ENCODE results near the gene BICDL2. TPM values are rescaled to one million over a fixed set of nuclear protein-coding genes. Genes with fewer than 3 reads are reported as not detected.

Gene BICDL2
- total and polyA plus RNA-seq, 9 of the 15 experiments (the other 6 are each of a cell fraction or from before 2014, with no cell fraction given): 0.09 to 0.28 (median 0.09) TPM; not detected in 6

GRCh38 chr16:3020604-3021448 is 15.9 kb downstream of the BICDL2 start (continued):
- peak; percentile 50 for TF ChIP-seq RBM39 (optimal IDR thresholded peaks at IDR 0.05; ENCODE audit: low read depth, low read length)
- no peak for TF ChIP-seq DMBX1 (CRISPR knock-in tag; IDR thresholded peaks at IDR 0.05; ENCODE audit: borderline replicate concordance)
- no peak for TF ChIP-seq E2F1 (CRISPR knock-in tag; IDR thresholded peaks at IDR 0.05)
- TF ChIP-seq BRF1 (IDR thresholded peaks at IDR 0.05; ENCODE audit: borderline replicate concordance, extremely low read depth, insufficient read length): no peak
- peak; percentile 33; the same call in 1 of the 2 replicates for TF ChIP-seq ZBTB1 (CRISPR knock-in tag; IDR thresholded peaks at IDR 0.05; ENCODE audit: borderline replicate concordance, low read depth)
- no peak for TF ChIP-seq PTTG1 (tag; IDR thresholded peaks at IDR 0.05; ENCODE audit: low read depth)
- no peak for TF ChIP-seq ZNF644 (tag; IDR thresholded peaks at IDR 0.05; ENCODE audit: low read depth)
- TF ChIP-seq NR0B1 (IDR thresholded peaks at IDR 0.05; ENCODE audit: partially characterized antibody): no peak
- no peak for TF ChIP-seq SMARCB1 (IDR thresholded peaks at IDR 0.05; ENCODE audit: insufficient read length, low read depth)
- TF ChIP-seq HBP1 (CRISPR knock-in tag; IDR thresholded peaks at IDR 0.05): peak; percentile 77; the same call in 1 of the 2 replicates
- TF ChIP-seq E4F1 (CRISPR knock-in tag; IDR thresholded peaks at IDR 0.05; ENCODE audit: borderline replicate concordance): no peak
- no peak for TF ChIP-seq TAL1 (IDR thresholded peaks at IDR 0.05)
- no peak for TF ChIP-seq ZC3H8 (IDR thresholded peaks at IDR 0.05)
- TF ChIP-seq MEF2A (IDR thresholded peaks at IDR 0.05; ENCODE audit: control insufficient read depth, low read depth, low read length): no peak
- no peak for TF ChIP-seq HMBOX1 (IDR thresholded peaks at IDR 0.05)
- no peak for TF ChIP-seq ZBED1 (IDR thresholded peaks at IDR 0.05)
- TF ChIP-seq NR2F6 (CRISPR knock-in tag; IDR thresholded peaks at IDR 0.05): no peak
- peak; percentile 18; the same call in 1 of the 2 replicates for TF ChIP-seq MTA1 (IDR thresholded peaks at IDR 0.05; ENCODE audit: borderline replicate concordance)
- no peak for TF ChIP-seq ETS2 (tag; IDR thresholded peaks at IDR 0.05; ENCODE audit: borderline replicate concordance, poor library complexity, severe bottlenecking)
- TF ChIP-seq COPS2 (conservative IDR thresholded peaks at IDR 0.05): no peak
- TF ChIP-seq IFI16 (CRISPR knock-in tag; IDR thresholded peaks at IDR 0.05): no peak

Measured in K562 (cell line).